CD4-positive, CD25-positive, alpha-beta regulatory T cell (primary cell): ENCODE data around the gene PPP1R9A. TPM values are rescaled to one million over a fixed set of nuclear protein-coding genes. Genes with fewer than 3 reads are reported as not detected.

ENCODE experiments used
- ATAC-seq, 2 donors: fragments of 150-1000 bp; cut with Tn5 transposase; one replicate each; pipeline ENCODE4 v1.10.0; 2021; ENCODE audit warnings: low read depth in 2 of 2, moderate number of reproducible peaks in 2 of 2, moderate library complexity in 1 of 2
- DNase-seq, 3 donors: peaks; one replicate each; pipeline versions ENCODE4 v3.0.0 to v3.0.0-alpha.2; 2012 to 2022; ENCODE audit warnings: mixed read lengths in 1 of 3
- H3K27ac ChIP-seq: one replicate; pipeline ENCODE4 v1.7.0; 2013; ENCODE audit warnings: mild to moderate bottlenecking, low read length; ENCODE audit not compliant: insufficient read depth, poor library complexity, severe bottlenecking
- H3K27me3 ChIP-seq: one replicate; pipeline ENCODE4 v1.7.0; 2013; ENCODE audit warnings: low read length; ENCODE audit not compliant: control insufficient read depth, insufficient read depth
- H3K36me3 ChIP-seq: one replicate; pipeline ENCODE4 v1.7.0; 2013; ENCODE audit warnings: mild to moderate bottlenecking, low read length, moderate library complexity; ENCODE audit not compliant: control insufficient read depth, insufficient read depth
- H3K4me1 ChIP-seq: 2 replicates; pipeline ENCODE4 v1.7.0; 2013; ENCODE audit warnings: mild to moderate bottlenecking, low read length; ENCODE audit not compliant: insufficient read depth, control insufficient read depth, poor library complexity, severe bottlenecking
- H3K4me3 ChIP-seq: one replicate; pipeline ENCODE4 v1.7.0; 2013; ENCODE audit warnings: low read depth, mild to moderate bottlenecking, low read length, moderate library complexity
- H3K9me3 ChIP-seq, 2 experiments: 1 replicate in 1 of 2; 2 replicates in 1 of 2; pipeline ENCODE4 v1.7.0; 2013; ENCODE audit warnings: low read length in 2 of 2, mild to moderate bottlenecking in 1 of 2, moderate library complexity in 1 of 2; ENCODE audit not compliant: control insufficient read depth in 2 of 2
- H3K27ac Mint-ChIP-seq, 3 donors: one replicate each; pipeline ENCODE4 v1.8.0; 2020 to 2022; ENCODE audit warnings: mild to moderate bottlenecking in 3 of 3, mixed read lengths in 3 of 3, moderate library complexity in 2 of 3
- H3K27me3 Mint-ChIP-seq: one replicate; pipeline ENCODE4 v1.8.0; 2022; ENCODE audit warnings: mild to moderate bottlenecking, mixed read lengths
- H3K36me3 Mint-ChIP-seq: one replicate; pipeline ENCODE4 v1.8.0; 2020; ENCODE audit warnings: mixed read lengths
- H3K4me1 Mint-ChIP-seq, 4 donors: one replicate each; pipeline ENCODE4 v1.8.0; 2020 to 2022; ENCODE audit warnings: mixed read lengths in 4 of 4, mild to moderate bottlenecking in 1 of 4
- H3K4me3 Mint-ChIP-seq, 4 donors: one replicate each; pipeline ENCODE4 v1.8.0; 2020 to 2022; ENCODE audit warnings: mild to moderate bottlenecking in 4 of 4, mixed read lengths in 4 of 4, moderate library complexity in 3 of 4
- H3K9me3 Mint-ChIP-seq, 7 donors: one replicate each; pipeline ENCODE4 v1.8.0; 2020 to 2022; ENCODE audit warnings: mixed read lengths in 7 of 7, mild to moderate bottlenecking in 3 of 7, moderate library complexity in 2 of 7
- polyA plus RNA-seq, 4 donors: library from polyadenylated mRNA; unstranded; fragments of 300-500 nt; fragmentation: Illumina TruSeq; gene quantifications; one replicate each; pipeline ENCODE4 v1.2.3, GENCODE V29; 2021
- total RNA-seq: library from RNA; stranded (reverse); gene quantifications from one replicate; pipeline ENCODE4 v1.2.3, GENCODE V29; 2022

PPP1R9A gene
- total and polyA plus RNA-seq, 5 donors from 2014 or later = not detected

DNA sequence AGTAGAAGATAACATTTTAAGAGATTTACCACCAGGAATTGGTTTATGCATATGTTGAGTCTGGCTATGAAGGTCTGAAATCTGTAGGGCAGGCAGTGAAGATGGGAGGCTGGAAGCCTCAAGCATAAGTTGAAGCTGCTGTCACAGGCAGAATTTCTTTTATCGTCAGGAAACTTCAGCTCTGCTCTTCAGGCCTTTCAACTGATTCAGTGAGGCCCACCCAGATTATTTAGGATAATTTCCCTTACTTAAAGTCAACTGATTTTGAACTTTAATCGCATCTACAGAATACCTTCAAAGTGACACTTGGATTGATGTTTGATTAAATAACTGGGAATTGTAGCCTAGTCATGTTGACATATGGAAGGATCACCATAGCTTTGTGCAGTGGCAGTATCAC lies 190.5 kb downstream of the PPP1R9A start:
- no peak overlapping the region for H3K27ac Mint-ChIP-seq
- no peaks in the 10 kb centered on the region for H3K36me3 ChIP-seq
- no peaks in the 10 kb centered on the region for H3K27me3 ChIP-seq
- no peaks in the 10 kb centered on the region for H3K36me3 Mint-ChIP-seq
- H3K27me3 Mint-ChIP-seq = peaks cover 5% of the 10 kb centered on the region
- H3K9me3 Mint-ChIP-seq = peaks cover 0 to 4% (median 0%) of the 10 kb centered on the region in 7 donors
- no peaks in the 10 kb centered on the region for H3K9me3 ChIP-seq
- no peak for DNase-seq
- H3K27ac ChIP-seq = no peak overlapping the region
- ATAC-seq = no peak
- H3K4me3 ChIP-seq = no peak overlapping the region
- H3K4me1 Mint-ChIP-seq = no peaks in the 10 kb centered on the region
- no peak overlapping the region for H3K4me3 Mint-ChIP-seq
- H3K4me1 ChIP-seq = no peaks in the 10 kb centered on the region

DNA sequence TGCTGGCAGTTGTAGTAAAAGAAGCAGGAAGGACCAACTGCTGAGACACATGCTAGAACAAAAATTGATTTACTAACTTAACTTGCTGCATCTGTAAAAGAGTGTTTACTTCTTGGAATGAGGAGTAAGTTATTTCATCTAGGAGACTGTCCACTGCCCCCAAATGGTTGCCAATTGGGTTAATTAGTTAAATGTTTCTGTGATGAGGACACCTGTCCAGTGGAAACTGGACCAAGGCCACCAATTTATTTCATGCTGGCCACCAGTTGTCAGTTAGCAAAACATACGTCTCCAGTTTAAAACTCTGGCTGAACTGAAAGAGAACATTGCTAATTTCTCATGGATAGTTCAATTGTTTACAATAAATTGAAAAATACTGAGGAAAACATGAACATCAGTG lies 191.7 kb downstream of the PPP1R9A start:
- no peaks in the 10 kb centered on the region for H3K4me1 Mint-ChIP-seq
- DNase-seq (no peak), ATAC-seq (no peak)
- Histone ChIP-seq H3K27ac (no peak overlapping the region), H3K27me3 (no peaks in the 10 kb centered on the region), H3K4me3 (no peak overlapping the region), H3K36me3 (no peaks in the 10 kb centered on the region), H3K9me3 (no peaks in the 10 kb centered on the region), H3K4me1 (no peaks in the 10 kb centered on the region)
- no peak overlapping the region for H3K4me3 Mint-ChIP-seq
- no peak overlapping the region for H3K27ac Mint-ChIP-seq
- no peaks in the 10 kb centered on the region for H3K36me3 Mint-ChIP-seq
- peaks cover 5% of the 10 kb centered on the region for H3K27me3 Mint-ChIP-seq
- peaks cover 0 to 4% (median 0%) of the 10 kb centered on the region in 7 donors for H3K9me3 Mint-ChIP-seq

DNA sequence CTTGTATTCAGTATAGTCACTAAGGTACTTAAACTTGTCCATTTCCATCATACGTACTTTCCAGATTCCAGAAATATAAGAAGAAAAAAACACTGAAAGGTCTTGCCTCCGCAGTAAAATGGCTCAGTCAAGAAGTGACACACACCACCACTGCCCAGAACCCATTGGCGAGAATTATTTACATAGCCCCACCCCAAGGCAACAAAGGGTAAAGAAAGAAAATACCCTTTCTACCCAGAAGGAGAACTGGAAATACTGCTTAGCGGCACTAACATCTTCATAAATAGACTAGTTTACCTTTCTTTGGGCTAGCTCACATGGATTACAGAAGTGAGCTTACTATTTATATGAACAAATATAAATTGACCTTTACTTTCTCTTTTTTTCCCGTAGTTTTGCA lies 194.0 kb downstream of the PPP1R9A start:
- Mint-ChIP-seq H3K9me3 (peaks cover 0 to 4% (median 0%) of the 10 kb centered on the region in 7 donors), H3K4me1 (no peaks in the 10 kb centered on the region), H3K4me3 (no peak overlapping the region), H3K27ac (no peak overlapping the region), H3K36me3 (no peaks in the 10 kb centered on the region), H3K27me3 (no peaks in the 10 kb centered on the region)
- no peaks in the 10 kb centered on the region for H3K36me3 ChIP-seq
- no peak for DNase-seq
- no peak overlapping the region for H3K27ac ChIP-seq
- H3K4me1 ChIP-seq = no peaks in the 10 kb centered on the region
- H3K9me3 ChIP-seq = no peaks in the 10 kb centered on the region
- H3K27me3 ChIP-seq = no peaks in the 10 kb centered on the region
- H3K4me3 ChIP-seq = no peak overlapping the region
- no peak for ATAC-seq

- Histone ChIP-seq H3K36me3 (no peaks in the 10 kb centered on the region), H3K4me1 (no peaks in the 10 kb centered on the region), H3K27ac (no peak overlapping the region), H3K9me3 (no peaks in the 10 kb centered on the region), H3K4me3 (no peak overlapping the region), H3K27me3 (no peaks in the 10 kb centered on the region)
- ATAC-seq = no peak
- Mint-ChIP-seq H3K36me3 (no peaks in the 10 kb centered on the region), H3K4me3 (no peak overlapping the region), H3K27me3 (no peaks in the 10 kb centered on the region), H3K27ac (no peak overlapping the region), H3K9me3 (peaks cover 0 to 2% (median 0%) of the 10 kb centered on the region in 7 donors), H3K4me1 (no peaks in the 10 kb centered on the region)
- DNase-seq = no peak
Observed at GRCh38 chr7:95102662-95103061, 195.3 kb downstream of the PPP1R9A start.

DNA sequence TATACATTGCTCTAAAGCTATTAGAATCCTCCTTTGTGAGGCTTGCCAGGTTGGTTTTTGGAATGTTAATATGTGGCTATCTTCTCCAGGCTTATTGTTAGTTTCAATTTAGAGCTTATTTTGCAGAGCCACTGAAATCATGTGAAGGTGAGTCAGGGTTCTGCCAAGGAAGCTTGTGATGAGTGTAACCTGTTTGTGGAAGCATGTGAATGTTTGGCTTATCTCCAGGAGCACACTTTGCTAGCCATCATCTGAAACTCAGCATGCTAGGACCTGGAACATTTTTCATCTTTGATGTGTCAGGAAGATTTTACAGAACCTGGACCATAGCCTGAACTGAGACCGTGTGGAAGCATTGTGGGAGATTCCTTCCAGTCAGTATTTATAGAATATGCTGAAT lies 197.3 kb downstream of the PPP1R9A start:
- H3K4me1 ChIP-seq = no peaks in the 10 kb centered on the region
- H3K27ac ChIP-seq = no peak overlapping the region
- H3K9me3 ChIP-seq = no peaks in the 10 kb centered on the region
- H3K4me3 ChIP-seq = no peak overlapping the region
- H3K27ac Mint-ChIP-seq = no peak overlapping the region
- ATAC-seq = no peak
- H3K4me1 Mint-ChIP-seq = no peaks in the 10 kb centered on the region
- H3K27me3 Mint-ChIP-seq = no peaks in the 10 kb centered on the region
- DNase-seq = no peak
- H3K36me3 Mint-ChIP-seq = no peaks in the 10 kb centered on the region
- peaks cover 0 to 2% (median 0%) of the 10 kb centered on the region in 7 donors for H3K9me3 Mint-ChIP-seq
- H3K4me3 Mint-ChIP-seq = no peak overlapping the region
- no peaks in the 10 kb centered on the region for H3K27me3 ChIP-seq
- no peaks in the 10 kb centered on the region for H3K36me3 ChIP-seq

DNA sequence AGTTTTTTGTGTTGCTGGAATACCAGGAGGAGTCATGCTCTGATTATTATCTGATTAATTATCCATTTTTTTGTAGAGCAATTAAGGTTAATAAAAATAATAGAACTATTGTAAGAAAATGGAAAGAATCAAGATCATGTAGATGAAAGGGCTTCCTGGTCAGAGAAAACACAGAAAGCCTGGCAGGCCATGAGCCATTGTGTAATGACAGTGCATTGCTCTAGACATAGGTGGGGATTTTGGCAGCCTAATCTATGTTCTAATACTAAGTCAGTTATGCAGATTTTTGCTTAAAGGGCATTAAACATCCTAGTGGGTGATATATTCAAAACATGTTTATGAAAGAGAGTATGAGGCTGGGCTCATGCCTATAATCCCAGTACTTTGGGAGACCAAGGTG lies 198.2 kb downstream of the PPP1R9A start:
- no peak overlapping the region for H3K4me3 ChIP-seq
- Mint-ChIP-seq H3K36me3 (no peaks in the 10 kb centered on the region), H3K27me3 (no peaks in the 10 kb centered on the region), H3K4me3 (no peak overlapping the region), H3K4me1 (no peaks in the 10 kb centered on the region), H3K27ac (no peak overlapping the region), H3K9me3 (peaks cover 0 to 2% (median 0%) of the 10 kb centered on the region in 7 donors)
- no peaks in the 10 kb centered on the region for H3K4me1 ChIP-seq
- H3K9me3 ChIP-seq = no peaks in the 10 kb centered on the region
- no peaks in the 10 kb centered on the region for H3K36me3 ChIP-seq
- no peak overlapping the region for H3K27ac ChIP-seq
- no peaks in the 10 kb centered on the region for H3K27me3 ChIP-seq
- no peak for ATAC-seq
- no peak for DNase-seq

DNA sequence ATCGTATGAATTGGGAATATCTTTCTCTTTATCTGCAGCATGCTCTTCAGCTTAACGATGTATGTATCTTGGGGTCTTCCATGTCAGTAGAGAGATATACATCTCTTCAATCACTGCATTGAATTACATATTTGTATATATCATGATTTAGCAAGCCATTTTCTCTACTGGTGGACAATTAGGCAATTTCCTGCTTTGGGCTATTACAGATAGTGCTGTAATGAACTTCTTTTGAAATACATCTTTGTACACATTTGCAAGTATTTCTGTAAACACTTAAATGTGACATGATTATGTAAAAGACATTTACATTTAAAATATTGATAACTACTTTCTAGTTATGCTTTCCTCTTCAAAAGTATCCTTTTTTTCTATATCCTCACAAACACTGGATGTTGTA lies 199.0 kb downstream of the PPP1R9A start:
- Mint-ChIP-seq H3K4me3 (no peak overlapping the region), H3K27ac (no peak overlapping the region), H3K36me3 (no peaks in the 10 kb centered on the region), H3K27me3 (no peaks in the 10 kb centered on the region), H3K4me1 (no peaks in the 10 kb centered on the region), H3K9me3 (peaks cover 0 to under 1% (median 0%) of the 10 kb centered on the region in 7 donors)
- DNase-seq (no peak), ATAC-seq (no peak)
- no peaks in the 10 kb centered on the region for H3K9me3 ChIP-seq
- no peaks in the 10 kb centered on the region for H3K4me1 ChIP-seq
- no peaks in the 10 kb centered on the region for H3K27me3 ChIP-seq
- H3K4me3 ChIP-seq = no peak overlapping the region
- H3K36me3 ChIP-seq = no peaks in the 10 kb centered on the region
- H3K27ac ChIP-seq = no peak overlapping the region

DNA sequence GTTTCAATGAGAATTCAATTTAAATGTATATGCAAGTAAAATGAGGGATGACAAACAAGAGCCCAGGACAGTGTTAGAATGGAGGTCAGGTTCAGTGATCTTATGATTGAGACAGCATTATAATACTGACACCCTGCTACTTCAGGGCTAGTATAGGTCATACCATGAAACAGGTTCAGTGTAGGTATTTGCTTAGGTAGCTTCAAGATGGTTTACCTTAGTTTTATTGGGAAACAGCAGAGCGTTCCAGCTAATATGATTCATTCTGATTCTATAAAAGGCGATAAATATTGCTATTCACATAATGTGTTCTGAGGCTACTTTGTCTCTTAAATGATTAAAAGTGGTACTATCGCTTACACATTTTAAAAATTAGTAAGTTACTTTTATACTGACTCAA lies 203.3 kb downstream of the PPP1R9A start:
- DNase-seq (no peak), ATAC-seq (no peak)
- H3K9me3 Mint-ChIP-seq = no peaks in the 10 kb centered on the region
- no peak overlapping the region for H3K4me3 Mint-ChIP-seq
- H3K36me3 Mint-ChIP-seq = no peaks in the 10 kb centered on the region
- no peaks in the 10 kb centered on the region for H3K27me3 Mint-ChIP-seq
- Histone ChIP-seq H3K27ac (no peak overlapping the region), H3K4me1 (no peaks in the 10 kb centered on the region), H3K36me3 (no peaks in the 10 kb centered on the region), H3K4me3 (no peak overlapping the region), H3K27me3 (no peaks in the 10 kb centered on the region), H3K9me3 (no peaks in the 10 kb centered on the region)
- H3K27ac Mint-ChIP-seq = no peak overlapping the region
- H3K4me1 Mint-ChIP-seq = no peaks in the 10 kb centered on the region
